Karpas-422 (cell line): Measurements from ENCODE around the gene LRRK1. TPM values are rescaled to one million over a fixed set of nuclear protein-coding genes. Genes with fewer than 3 reads are reported as not detected.

Experiments
- DNase-seq: peaks from one replicate; pipeline ENCODE4 v3.0.0-alpha.2; 2015
- H2AFZ ChIP-seq: fragments of 200-600 bp; sonication (generic); 2 replicates; pipeline ENCODE4 v1.6.1; 2014; ENCODE audit warnings: antibody characterized with exemption, low read length, mixed read lengths
- H3K27ac ChIP-seq: fragments of 200-600 bp; sonication (generic); 2 replicates; pipeline ENCODE4 v1.5.1; 2014; ENCODE audit warnings: mild to moderate bottlenecking, low read length, moderate library complexity
- H3K27me3 ChIP-seq: fragments of 200-600 bp; sonication (generic); 2 replicates; pipeline ENCODE4 v1.6.1; 2014; ENCODE audit warnings: low read length, mixed read lengths
- H3K36me3 ChIP-seq: fragments of 200-600 bp; sonication (generic); 2 replicates; pipeline ENCODE4 v1.6.1; 2014; ENCODE audit warnings: low read length, mixed read lengths; ENCODE audit not compliant: insufficient read depth
- H3K4me1 ChIP-seq: fragments of 200-600 bp; sonication (generic); 2 replicates; pipeline ENCODE4 v1.6.1; 2014; ENCODE audit warnings: mild to moderate bottlenecking, low read length, mixed read lengths
- H3K4me2 ChIP-seq: fragments of 200-600 bp; sonication (generic); 2 replicates; pipeline ENCODE4 v1.6.1; 2014; ENCODE audit warnings: low read length, low read depth, mild to moderate bottlenecking; ENCODE audit not compliant: poor library complexity, severe bottlenecking
- H3K4me3 ChIP-seq: fragments of 200-600 bp; sonication (generic); 2 replicates; pipeline ENCODE4 v1.5.1; 2014; ENCODE audit warnings: mild to moderate bottlenecking, antibody characterized with exemption, low read length, mixed read lengths
- H3K79me2 ChIP-seq: fragments of 200-600 bp; sonication (generic); 2 replicates; pipeline ENCODE4 v1.6.1; 2014; ENCODE audit warnings: mild to moderate bottlenecking, low read length, mixed read lengths
- H3K9ac ChIP-seq: fragments of 200-600 bp; sonication (generic); 2 replicates; pipeline ENCODE4 v1.6.0; 2014; ENCODE audit warnings: low read length
- H3K9me2 ChIP-seq: fragments of 200-600 bp; sonication (generic), shearing (Covaris generic); replicated peaks from 2 replicates; pipeline ENCODE4 v1.6.0; 2014; ENCODE audit warnings: mild to moderate bottlenecking, low read length, moderate library complexity; ENCODE audit not compliant: insufficient read depth
- H3K9me3 ChIP-seq: fragments of 300-700, 200-600 bp; sonication (generic); 2 replicates; pipeline ENCODE4 v1.6.1; 2014; ENCODE audit warnings: low read length, mixed read lengths
- H4K20me1 ChIP-seq: fragments of 200-600 bp; sonication (generic); 2 replicates; pipeline ENCODE4 v1.6.1; 2014; ENCODE audit warnings: mild to moderate bottlenecking, antibody characterized with exemption, low read length, low read depth; ENCODE audit not compliant: insufficient read depth
- total RNA-seq: library from RNA; depleted of rRNA; stranded (reverse); fragments of >200 nt; shearing (Covaris generic); gene quantifications from 2 replicates; pipeline ENCODE4 v1.2.3, GENCODE V29; 2014; ENCODE audit warnings: low replicate concordance

Gene LRRK1
- total RNA-seq, 1 experiment from 2014 or later = 46.6 TPM

- no peaks in the 10 kb centered on the region for H3K4me1 ChIP-seq
- peaks cover 94% of the 10 kb centered on the region for H3K36me3 ChIP-seq
- H3K79me2 ChIP-seq = no peaks in the 10 kb centered on the region
- no peak overlapping the region for H3K4me3 ChIP-seq
- H3K27me3 ChIP-seq = no peaks in the 10 kb centered on the region
- no peak overlapping the region for H2AFZ ChIP-seq
- H3K27ac ChIP-seq = no peak overlapping the region
- H3K4me2 ChIP-seq = no peak overlapping the region
- 0 out of 2 replicates have a peak, but pooled peaks cover 4% of the 10 kb centered on the region for H4K20me1 ChIP-seq
- H3K9ac ChIP-seq = no peak overlapping the region
- no peak for DNase-seq
- no peaks in the 10 kb centered on the region for H3K9me3 ChIP-seq
- no peaks in the 10 kb centered on the region for H3K9me2 ChIP-seq
These were observed 105.0 kb downstream of the LRRK1 start for GRCh38 chr15:101024073-101024695.

- Histone ChIP-seq H4K20me1 (0 out of 2 replicates have a peak, but pooled peaks cover 4% of the 10 kb centered on the region), H2AFZ (no peak overlapping the region)
- DNase-seq = no peak
These were observed 105.7 kb downstream of the LRRK1 start for GRCh38 chr15:101024706-101025500.

GRCh38 chr15:101025501-101025885 is 106.3 kb downstream of the LRRK1 start:
- no peak overlapping the region for H2AFZ ChIP-seq
- peaks cover 96% of the 10 kb centered on the region for H3K36me3 ChIP-seq
- no peak overlapping the region for H3K9ac ChIP-seq
- no peak overlapping the region for H3K4me2 ChIP-seq
- no peaks in the 10 kb centered on the region for H3K4me1 ChIP-seq
- H3K27me3 ChIP-seq = no peaks in the 10 kb centered on the region
- no peak for DNase-seq
- H4K20me1 ChIP-seq = 0 out of 2 replicates have a peak, but pooled peaks cover 4% of the 10 kb centered on the region
- no peaks in the 10 kb centered on the region for H3K9me3 ChIP-seq
- no peaks in the 10 kb centered on the region for H3K9me2 ChIP-seq
- H3K79me2 ChIP-seq = no peaks in the 10 kb centered on the region
- no peak overlapping the region for H3K4me3 ChIP-seq
- H3K27ac ChIP-seq = no peak overlapping the region

More at GRCh38 chr15:101024706-101025500, 105.7 kb downstream of the LRRK1 start:
- no peaks in the 10 kb centered on the region for H3K9me2 ChIP-seq
- no peaks in the 10 kb centered on the region for H3K4me1 ChIP-seq
- peaks cover 94% of the 10 kb centered on the region for H3K36me3 ChIP-seq
- H3K79me2 ChIP-seq = no peaks in the 10 kb centered on the region
- H3K4me3 ChIP-seq = no peak overlapping the region
- no peaks in the 10 kb centered on the region for H3K9me3 ChIP-seq
- no peaks in the 10 kb centered on the region for H3K27me3 ChIP-seq
- H3K4me2 ChIP-seq = no peak overlapping the region
- H3K9ac ChIP-seq = no peak overlapping the region
- no peak overlapping the region for H3K27ac ChIP-seq

- H3K36me3 ChIP-seq = peaks cover 96% of the 10 kb centered on the region
- H3K27ac ChIP-seq = no peak overlapping the region
- no peak overlapping the region for H2AFZ ChIP-seq
- no peaks in the 10 kb centered on the region for H3K27me3 ChIP-seq
- peaks cover 5% of the 10 kb centered on the region for H3K79me2 ChIP-seq
- no peak overlapping the region for H3K4me3 ChIP-seq
- H4K20me1 ChIP-seq = 0 out of 2 replicates have a peak, but pooled peaks cover 4% of the 10 kb centered on the region
- no peaks in the 10 kb centered on the region for H3K9me3 ChIP-seq
- H3K4me1 ChIP-seq = 0 out of 2 replicates have a peak, but pooled peaks cover under 1% of the 10 kb centered on the region
- H3K9ac ChIP-seq = no peak overlapping the region
- H3K4me2 ChIP-seq = no peak overlapping the region
- no peaks in the 10 kb centered on the region for H3K9me2 ChIP-seq
- DNase-seq = no peak
These were observed 106.9 kb downstream of the LRRK1 start for GRCh38 chr15:101025896-101026631.

- no peak overlapping the region for H3K4me3 ChIP-seq
- no peak overlapping the region for H3K4me2 ChIP-seq
- H3K27me3 ChIP-seq = no peaks in the 10 kb centered on the region
- H3K9ac ChIP-seq = no peak overlapping the region
- H3K4me1 ChIP-seq = peaks cover 4% of the 10 kb centered on the region; the same call in 1 of the 2 replicates
- H3K9me3 ChIP-seq = no peaks in the 10 kb centered on the region
- no peak overlapping the region for H3K27ac ChIP-seq
- H3K9me2 ChIP-seq = no peaks in the 10 kb centered on the region
- H2AFZ ChIP-seq = no peak overlapping the region
- peaks cover 94% of the 10 kb centered on the region for H3K36me3 ChIP-seq
- H3K79me2 ChIP-seq = peaks cover 9% of the 10 kb centered on the region
- no peak for DNase-seq
- H4K20me1 ChIP-seq = 0 out of 2 replicates have a peak, but pooled peaks cover 4% of the 10 kb centered on the region
These were observed 107.6 kb downstream of the LRRK1 start for GRCh38 chr15:101026656-101027272.

- Histone ChIP-seq H3K9me2 (no peaks in the 10 kb centered on the region), H3K36me3 (peaks cover 95% of the 10 kb centered on the region), H3K4me1 (peaks cover 10% of the 10 kb centered on the region), H2AFZ (no peak overlapping the region), H3K9me3 (no peaks in the 10 kb centered on the region), H3K27ac (no peak overlapping the region), H3K27me3 (no peaks in the 10 kb centered on the region), H4K20me1 (0 out of 2 replicates have a peak, but pooled peaks cover 4% of the 10 kb centered on the region), H3K79me2 (peaks cover 15% of the 10 kb centered on the region), H3K9ac (no peak overlapping the region), H3K4me2 (no peak overlapping the region), H3K4me3 (no peak overlapping the region)
- DNase-seq = no peak
These were observed 108.2 kb downstream of the LRRK1 start for GRCh38 chr15:101027273-101027901.

- Histone ChIP-seq H3K9me2 (no peaks in the 10 kb centered on the region), H3K4me1 (peaks cover 16% of the 10 kb centered on the region), H3K4me3 (no peak overlapping the region), H4K20me1 (0 out of 2 replicates have a peak, but pooled peaks cover 4% of the 10 kb centered on the region), H3K9ac (no peak overlapping the region), H3K36me3 (peaks cover 95% of the 10 kb centered on the region), H3K4me2 (no peak overlapping the region), H3K9me3 (no peaks in the 10 kb centered on the region), H3K27ac (no peak overlapping the region), H3K79me2 (peaks cover 21% of the 10 kb centered on the region), H3K27me3 (no peaks in the 10 kb centered on the region), H2AFZ (no peak overlapping the region)
- no peak for DNase-seq
These were observed 108.8 kb downstream of the LRRK1 start for GRCh38 chr15:101027920-101028319.
